Activated CD4-positive, alpha-beta T cell treated with anti-CD3 and anti-CD28 coated beads for 36 hours (primary cell): Measurements from ENCODE around the gene TRABD2B. TPM values are rescaled to one million over a fixed set of nuclear protein-coding genes. Genes with fewer than 3 reads are reported as not detected.

Experiments used
- ATAC-seq: fragments of 200-7000 bp; cut with Tn5 transposase; one replicate; pipeline ENCODE4 v1.10.0; 2021; ENCODE audit warnings: mild to moderate bottlenecking, moderate library complexity
- CTCF ChIA-PET: fragments of 350-600 bp; sonication (Branson Sonifier 250); formaldehyde crosslinking; loops from one replicate; lab custom pipeline; 2021; ENCODE audit warnings: antibody characterized with exemption; lab: Charles Lee
- POLR2A ChIA-PET: fragments of 350-600 bp; sonication (Branson Sonifier 250); formaldehyde crosslinking; loops from one replicate; lab custom pipeline; 2021; ENCODE audit warnings: antibody characterized with exemption, inconsistent platforms; lab: Charles Lee
- DNase-seq: peaks from one replicate; pipeline ENCODE4 v3.0.0-alpha.2; 2020
- H3K27ac Mint-ChIP-seq: one replicate; pipeline ENCODE4 v1.8.0; 2021; ENCODE audit warnings: mixed read lengths
- H3K27me3 Mint-ChIP-seq: one replicate; pipeline ENCODE4 v1.8.0; 2021; ENCODE audit warnings: mixed read lengths
- H3K36me3 Mint-ChIP-seq: one replicate; pipeline ENCODE4 v1.8.0; 2021; ENCODE audit warnings: low read depth, mixed read lengths
- H3K4me1 Mint-ChIP-seq: one replicate; pipeline ENCODE4 v1.8.0; 2021; ENCODE audit warnings: mixed read lengths
- H3K4me3 Mint-ChIP-seq: one replicate; pipeline ENCODE4 v1.8.0; 2021; ENCODE audit warnings: mild to moderate bottlenecking, moderate library complexity, mixed read lengths
- H3K9me3 Mint-ChIP-seq: one replicate; pipeline ENCODE4 v1.8.0; 2021; ENCODE audit warnings: low read depth, mixed read lengths
- intact Hi-C, 2 experiments: fragments of 100-400 bp; cut with DNase I in 1 of 2; cut with micrococcal nuclease in 1 of 2; formaldehyde crosslinking; loops; one replicate each; pipeline versions ENCODE4 v1.14.2 to v1.15.1; 2022 to 2024; cut with DNase I, micrococcal nuclease
- total RNA-seq, 2 experiments: library from RNA; stranded (reverse); gene quantifications; one replicate each; pipeline ENCODE4 v1.2.3, GENCODE V29; 2021

The TRABD2B gene
- total RNA-seq, 2 experiments from 2014 or later: not detected

- POLR2A ChIA-PET: no interaction called here
- no peak for ATAC-seq
- intact Hi-C loops: no loop called here
These were observed 6.9 kb downstream of the TRABD2B start for GRCh38 chr1:47990286-47990685.

GRCh38 chr1:47987601-47988000, 9.6 kb downstream of the TRABD2B start:
- ChIA-PET POLR2A (no interaction called here), CTCF (no interaction called here)
- intact Hi-C loops: no loop called here
- DNase-seq (no peak), ATAC-seq (no peak)
- no peak overlapping the region for H3K4me3 Mint-ChIP-seq
- no peaks in the 10 kb centered on the region for H3K9me3 Mint-ChIP-seq
- peaks cover 32% of the 10 kb centered on the region for H3K27me3 Mint-ChIP-seq
- H3K4me1 Mint-ChIP-seq: peaks cover 3% of the 10 kb centered on the region
- no peak overlapping the region for H3K27ac Mint-ChIP-seq
- no peaks in the 10 kb centered on the region for H3K36me3 Mint-ChIP-seq

More at GRCh38 chr1:47990286-47990685, 6.9 kb downstream of the TRABD2B start:
- Mint-ChIP-seq H3K4me1 (no peaks in the 10 kb centered on the region), H3K36me3 (no peaks in the 10 kb centered on the region), H3K9me3 (no peaks in the 10 kb centered on the region), H3K27ac (no peak overlapping the region), H3K27me3 (peaks cover 29% of the 10 kb centered on the region), H3K4me3 (no peak overlapping the region)
- no peak for DNase-seq
- CTCF ChIA-PET: no interaction called here

- H3K4me3 Mint-ChIP-seq: no peak overlapping the region
- intact Hi-C loops: no loop called here
- ATAC-seq (no peak), DNase-seq (no peak)
- no peak overlapping the region for H3K27ac Mint-ChIP-seq
- H3K9me3 Mint-ChIP-seq: no peaks in the 10 kb centered on the region
- ChIA-PET CTCF (no interaction called here), POLR2A (no interaction called here)
- H3K36me3 Mint-ChIP-seq: no peaks in the 10 kb centered on the region
- H3K27me3 Mint-ChIP-seq: peaks cover 38% of the 10 kb centered on the region
- peaks cover 3% of the 10 kb centered on the region for H3K4me1 Mint-ChIP-seq
These were observed 10.4 kb downstream of the TRABD2B start for GRCh38 chr1:47986761-47987200.

- CTCF ChIA-PET: no interaction called here
- no peak overlapping the region for H3K27ac Mint-ChIP-seq
- DNase-seq: no peak
- no peak overlapping the region for H3K4me3 Mint-ChIP-seq
- H3K9me3 Mint-ChIP-seq: no peaks in the 10 kb centered on the region
- H3K27me3 Mint-ChIP-seq: peaks cover 39% of the 10 kb centered on the region
- no peak for ATAC-seq
- intact Hi-C loops: no loop called here
- POLR2A ChIA-PET: no interaction called here
- no peaks in the 10 kb centered on the region for H3K36me3 Mint-ChIP-seq
- peaks cover 3% of the 10 kb centered on the region for H3K4me1 Mint-ChIP-seq
These were observed 12.2 kb downstream of the TRABD2B start for GRCh38 chr1:47985018-47985417.

- POLR2A ChIA-PET: no interaction called here
- H3K4me1 Mint-ChIP-seq: peaks cover 3% of the 10 kb centered on the region
- peaks cover 39% of the 10 kb centered on the region for H3K27me3 Mint-ChIP-seq
- H3K9me3 Mint-ChIP-seq: no peaks in the 10 kb centered on the region
- ATAC-seq: peak; percentile 19
- no peak overlapping the region for H3K4me3 Mint-ChIP-seq
- H3K27ac Mint-ChIP-seq: no peak overlapping the region
- peak; percentile 26 for DNase-seq
- CTCF ChIA-PET: interaction anchor here (0.7 kb wide), 1 partner anchor 23 kb away, joined by 3 read pairs; no protein-coding TSS in a partner anchor
- no peaks in the 10 kb centered on the region for H3K36me3 Mint-ChIP-seq
- intact Hi-C loops: no loop called here
These were observed 12.9 kb downstream of the TRABD2B start for GRCh38 chr1:47984175-47984789.

- no peak for ATAC-seq
- POLR2A ChIA-PET: no interaction called here
- H3K27me3 Mint-ChIP-seq: peaks cover 39% of the 10 kb centered on the region
These were observed 13.5 kb downstream of the TRABD2B start for GRCh38 chr1:47983691-47984090.

GRCh38 chr1:47981667-47982350, 15.4 kb downstream of the TRABD2B start:
- no peak overlapping the region for H3K4me3 Mint-ChIP-seq
- POLR2A ChIA-PET: interaction anchor here (0.6 kb wide), 1 partner anchor 61 kb away, joined by 4 read pairs; no protein-coding TSS in a partner anchor
- H3K36me3 Mint-ChIP-seq: no peaks in the 10 kb centered on the region
- peaks cover 39% of the 10 kb centered on the region for H3K27me3 Mint-ChIP-seq
- no peak overlapping the region for H3K27ac Mint-ChIP-seq
- no peak for DNase-seq
- no peak for ATAC-seq
- peaks cover 3% of the 10 kb centered on the region for H3K4me1 Mint-ChIP-seq
- intact Hi-C loops: no loop called here
- no peaks in the 10 kb centered on the region for H3K9me3 Mint-ChIP-seq
- CTCF ChIA-PET: interaction anchor here (1.2 kb wide), 1 partner anchor 16 kb away, joined by 5 read pairs; no protein-coding TSS in a partner anchor

More at GRCh38 chr1:47983691-47984090, 13.5 kb downstream of the TRABD2B start:
- H3K36me3 Mint-ChIP-seq: no peaks in the 10 kb centered on the region
- peaks cover 3% of the 10 kb centered on the region for H3K4me1 Mint-ChIP-seq
- no peak overlapping the region for H3K27ac Mint-ChIP-seq
- intact Hi-C loops: no loop called here
- H3K4me3 Mint-ChIP-seq: no peak overlapping the region
- CTCF ChIA-PET: interaction anchor here (0.6 to 0.7 kb wide), 2 partner anchors 14 to 23 kb away, joined by 3 read pairs; partner anchors contain the start of gene TRABD2B
- H3K9me3 Mint-ChIP-seq: no peaks in the 10 kb centered on the region
- DNase-seq: no peak

GRCh38 chr1:47980501-47980900, 16.7 kb downstream of the TRABD2B start:
- CTCF ChIA-PET: no interaction called here
- H3K36me3 Mint-ChIP-seq: no peaks in the 10 kb centered on the region
- intact Hi-C loops: no loop called here

GRCh38 chr1:47979724-47980123, 17.5 kb downstream of the TRABD2B start:
- DNase-seq (no peak), ATAC-seq (no peak)
- no peak overlapping the region for H3K4me3 Mint-ChIP-seq
- H3K27me3 Mint-ChIP-seq: peaks cover 31% of the 10 kb centered on the region
- intact Hi-C loops: no loop called here
- H3K27ac Mint-ChIP-seq: no peak overlapping the region
- peaks cover 3% of the 10 kb centered on the region for H3K4me1 Mint-ChIP-seq
- H3K9me3 Mint-ChIP-seq: no peaks in the 10 kb centered on the region
- no peaks in the 10 kb centered on the region for H3K36me3 Mint-ChIP-seq
- ChIA-PET POLR2A (no interaction called here), CTCF (no interaction called here)

More at GRCh38 chr1:47980501-47980900, 16.7 kb downstream of the TRABD2B start:
- H3K4me1 Mint-ChIP-seq: peaks cover 3% of the 10 kb centered on the region
- no peak overlapping the region for H3K27ac Mint-ChIP-seq
- DNase-seq (no peak), ATAC-seq (no peak)
- H3K4me3 Mint-ChIP-seq: no peak overlapping the region
- H3K27me3 Mint-ChIP-seq: peaks cover 34% of the 10 kb centered on the region
- POLR2A ChIA-PET: no interaction called here
- no peaks in the 10 kb centered on the region for H3K9me3 Mint-ChIP-seq

- no peaks in the 10 kb centered on the region for H3K4me1 Mint-ChIP-seq
- intact Hi-C loops: no loop called here
- DNase-seq: no peak
- no peak overlapping the region for H3K4me3 Mint-ChIP-seq
- peaks cover 27% of the 10 kb centered on the region for H3K27me3 Mint-ChIP-seq
- ChIA-PET CTCF (no interaction called here), POLR2A (no interaction called here)
- ATAC-seq: no peak
- no peaks in the 10 kb centered on the region for H3K9me3 Mint-ChIP-seq
- H3K36me3 Mint-ChIP-seq: no peaks in the 10 kb centered on the region
- no peak overlapping the region for H3K27ac Mint-ChIP-seq
These were observed 18.7 kb downstream of the TRABD2B start for GRCh38 chr1:47978486-47978885.

- CTCF ChIA-PET: interaction anchor here (0.6 kb wide), 1 partner anchor 176 kb away, joined by 4 read pairs; no protein-coding TSS in a partner anchor
These were observed 20.5 kb downstream of the TRABD2B start for GRCh38 chr1:47976728-47977127.

GRCh38 chr1:47976267-47976666, 20.9 kb downstream of the TRABD2B start:
- no peaks in the 10 kb centered on the region for H3K4me1 Mint-ChIP-seq
- DNase-seq (no peak), ATAC-seq (no peak)
- no peak overlapping the region for H3K27ac Mint-ChIP-seq
- ChIA-PET CTCF (interaction anchor here (0.6 kb wide), 1 partner anchor 175 kb away, joined by 4 read pairs; no protein-coding TSS in a partner anchor), POLR2A (no interaction called here)
- intact Hi-C loops: no loop called here
- H3K36me3 Mint-ChIP-seq: no peaks in the 10 kb centered on the region
- H3K9me3 Mint-ChIP-seq: no peaks in the 10 kb centered on the region
- peaks cover 16% of the 10 kb centered on the region for H3K27me3 Mint-ChIP-seq
- H3K4me3 Mint-ChIP-seq: no peak overlapping the region

More at GRCh38 chr1:47976728-47977127, 20.5 kb downstream of the TRABD2B start:
- Mint-ChIP-seq H3K27me3 (peaks cover 17% of the 10 kb centered on the region), H3K4me1 (no peaks in the 10 kb centered on the region), H3K27ac (no peak overlapping the region), H3K4me3 (no peak overlapping the region), H3K9me3 (no peaks in the 10 kb centered on the region), H3K36me3 (no peaks in the 10 kb centered on the region)
- intact Hi-C loops: no loop called here
- no peak for ATAC-seq
- POLR2A ChIA-PET: no interaction called here
- DNase-seq: no peak
